ENCODE data around the gene PCLO.
"Not testable (repeated sequence)": the region's sequence is repeated elsewhere in the genome, so short reads cannot be mapped to it uniquely, and the experiment has no call there.

PCLO gene

GRCh38 chr7:83141927-83142326, 20.8 kb downstream of the PCLO start:
- no peak for DNase-seq (ENCODE audit: low spot score)

GRCh38 chr7:83130623-83131545, 31.8 kb downstream of the PCLO start:
- DNase-seq (ENCODE audit: low spot score), result no peak

- DNase-seq (ENCODE audit: low spot score), result no peak
Observed at GRCh38 chr7:83130191-83130590, 32.5 kb downstream of the PCLO start.

- no peak for DNase-seq (ENCODE audit: low spot score)
Observed at GRCh38 chr7:83119494-83119893, 43.2 kb downstream of the PCLO start.

- DNase-seq (ENCODE audit: low spot score), result no peak
Observed at GRCh38 chr7:83119026-83119382, 43.7 kb downstream of the PCLO start.

GRCh38 chr7:83118347-83119025, 44.2 kb downstream of the PCLO start:
- DNase-seq (ENCODE audit: low spot score), result no peak

GRCh38 chr7:83117466-83117865, 45.2 kb downstream of the PCLO start:
- DNase-seq (ENCODE audit: low spot score), result no peak

- no peak for DNase-seq (ENCODE audit: low spot score)
Observed at GRCh38 chr7:83111391-83111790, 51.3 kb downstream of the PCLO start.

GRCh38 chr7:83109352-83109751, 53.3 kb downstream of the PCLO start:
- DNase-seq (ENCODE audit: low spot score), result no peak

GRCh38 chr7:83105948-83106347, 56.7 kb downstream of the PCLO start:
- DNase-seq (ENCODE audit: low spot score), result no peak

GRCh38 chr7:83105063-83105462, 57.6 kb downstream of the PCLO start:
- DNase-seq (ENCODE audit: low spot score), result no peak

- DNase-seq (ENCODE audit: low spot score), result peak; percentile 4
Observed at GRCh38 chr7:83101530-83101929, 61.2 kb downstream of the PCLO start.

- DNase-seq (ENCODE audit: low spot score), result no peak
Observed at GRCh38 chr7:83096065-83096580, 66.6 kb downstream of the PCLO start.

- no peak for DNase-seq (ENCODE audit: low spot score)
Observed at GRCh38 chr7:83085299-83085698, 77.4 kb downstream of the PCLO start.

- DNase-seq (ENCODE audit: low spot score), result not testable (repeated sequence)
Observed at GRCh38 chr7:83079879-83080278, 82.8 kb downstream of the PCLO start.

- no peak for DNase-seq (ENCODE audit: low spot score)
Observed at GRCh38 chr7:83077328-83077727, 85.4 kb downstream of the PCLO start.

GRCh38 chr7:83072576-83073517, 89.8 kb downstream of the PCLO start:
- no peak for DNase-seq (ENCODE audit: low spot score)

- DNase-seq (ENCODE audit: low spot score), result no peak
Observed at GRCh38 chr7:83065714-83066113, 97.0 kb downstream of the PCLO start.

GRCh38 chr7:83060218-83060617, 102.5 kb downstream of the PCLO start:
- no peak for DNase-seq (ENCODE audit: low spot score)

GRCh38 chr7:83058667-83059066, 104.0 kb downstream of the PCLO start:
- no peak for DNase-seq (ENCODE audit: low spot score)

- DNase-seq (ENCODE audit: low spot score), result no peak
Observed at GRCh38 chr7:83055197-83055596, 107.5 kb downstream of the PCLO start.

GRCh38 chr7:83054472-83054871, 108.2 kb downstream of the PCLO start:
- DNase-seq (ENCODE audit: low spot score), result no peak
